ENCODE measurements around the gene MRTFA. TPM values are rescaled to one million over a fixed set of nuclear protein-coding genes. Genes with fewer than 3 reads are reported as not detected.

MRTFA gene
- total RNA-seq, 1 donor from 2014 or later, result 19.2 TPM

DNA sequence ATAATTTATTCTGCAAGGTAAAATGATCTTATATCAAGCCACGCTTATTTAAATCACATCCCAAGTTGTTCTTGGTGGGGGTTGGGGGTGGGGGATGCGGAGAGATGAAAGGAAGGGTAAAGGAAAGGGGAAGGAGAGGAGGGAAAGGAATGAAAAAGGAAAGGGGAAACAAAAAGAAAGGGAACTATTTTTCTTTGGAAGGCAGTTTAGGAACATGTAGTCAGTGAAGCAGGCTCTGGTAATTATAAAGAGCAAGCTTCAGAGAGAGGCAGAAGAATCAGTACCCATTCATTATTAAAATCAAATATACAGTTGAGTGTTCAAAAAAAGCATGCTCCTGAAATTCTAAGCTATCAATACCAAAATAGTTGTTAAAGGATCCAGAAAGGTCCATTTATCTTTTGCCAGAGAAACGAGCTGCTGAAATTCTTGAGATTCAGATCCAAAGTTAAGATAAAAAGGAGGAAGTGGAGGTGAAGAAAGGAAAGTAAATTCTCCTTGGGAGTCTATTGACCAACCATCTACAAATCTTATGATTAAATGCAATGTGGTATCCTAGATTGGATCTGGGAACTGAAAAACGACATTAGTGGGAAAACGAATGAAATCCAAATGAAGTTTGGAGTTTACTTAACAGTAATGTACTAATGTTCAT is 158.7 kb downstream of the MRTFA start:
- Histone ChIP-seq H3K27me3 (ENCODE audit: low read depth) (no peaks in the 10 kb centered on the region), H3K4me1 (peaks cover 50% of the 10 kb centered on the region), H3K27ac (replicated peaks) (no peak overlapping the region), H3K36me3 (peaks cover 6% of the 10 kb centered on the region), H3K4me3 (no peak overlapping the region), H3K9me3 (replicated peaks) (no peaks in the 10 kb centered on the region)
- TF ChIP-seq, protein P1, sequence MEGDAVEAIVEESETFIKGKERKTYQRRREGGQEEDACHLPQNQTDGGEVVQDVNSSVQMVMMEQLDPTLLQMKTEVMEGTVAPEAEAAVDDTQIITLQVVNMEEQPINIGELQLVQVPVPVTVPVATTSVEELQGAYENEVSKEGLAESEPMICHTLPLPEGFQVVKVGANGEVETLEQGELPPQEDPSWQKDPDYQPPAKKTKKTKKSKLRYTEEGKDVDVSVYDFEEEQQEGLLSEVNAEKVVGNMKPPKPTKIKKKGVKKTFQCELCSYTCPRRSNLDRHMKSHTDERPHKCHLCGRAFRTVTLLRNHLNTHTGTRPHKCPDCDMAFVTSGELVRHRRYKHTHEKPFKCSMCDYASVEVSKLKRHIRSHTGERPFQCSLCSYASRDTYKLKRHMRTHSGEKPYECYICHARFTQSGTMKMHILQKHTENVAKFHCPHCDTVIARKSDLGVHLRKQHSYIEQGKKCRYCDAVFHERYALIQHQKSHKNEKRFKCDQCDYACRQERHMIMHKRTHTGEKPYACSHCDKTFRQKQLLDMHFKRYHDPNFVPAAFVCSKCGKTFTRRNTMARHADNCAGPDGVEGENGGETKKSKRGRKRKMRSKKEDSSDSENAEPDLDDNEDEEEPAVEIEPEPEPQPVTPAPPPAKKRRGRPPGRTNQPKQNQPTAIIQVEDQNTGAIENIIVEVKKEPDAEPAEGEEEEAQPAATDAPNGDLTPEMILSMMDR (IDR thresholded peaks at IDR 0.05; ENCODE audit: borderline replicate concordance), result no peak
- DNase-seq, result no peak
- intact Hi-C loops (cut with micrococcal nuclease), result no loop called here

- Histone ChIP-seq H3K9me3 (replicated peaks) (no peaks in the 10 kb centered on the region), H3K4me1 (peaks cover 36% of the 10 kb centered on the region), H3K4me3 (no peak overlapping the region), H3K36me3 (peaks cover 6% of the 10 kb centered on the region), H3K27ac (replicated peaks) (no peak overlapping the region), H3K27me3 (ENCODE audit: low read depth) (no peaks in the 10 kb centered on the region)
- TF ChIP-seq, protein P1 (IDR thresholded peaks at IDR 0.05; ENCODE audit: borderline replicate concordance), result no peak
- intact Hi-C loops (cut with micrococcal nuclease), result no loop called here
- no peak for DNase-seq
Measured at GRCh38 chr22:40476341-40476740, 160.2 kb downstream of the MRTFA start.

DNA sequence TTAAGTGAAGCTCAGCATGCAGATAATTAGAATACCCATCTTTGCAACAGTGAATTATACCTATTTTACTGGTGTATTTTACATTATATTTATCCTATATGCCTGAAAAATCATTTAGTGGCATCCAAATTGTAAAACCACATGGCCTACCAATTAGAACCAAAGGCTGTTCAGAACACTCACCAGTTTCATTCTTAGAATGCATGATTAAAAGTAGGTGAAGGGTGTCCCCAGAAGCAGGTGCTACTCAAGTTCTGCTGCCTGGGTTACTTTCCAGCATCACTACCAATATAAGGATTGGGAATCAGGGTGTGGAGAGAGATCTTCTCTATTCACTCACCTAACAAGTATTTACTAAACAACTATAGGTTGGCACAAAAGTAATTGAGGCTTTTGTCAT is 162.8 kb downstream of the MRTFA start:
- H3K4me1 ChIP-seq, result peaks cover 30% of the 10 kb centered on the region
- TF ChIP-seq, protein P1 (IDR thresholded peaks at IDR 0.05; ENCODE audit: borderline replicate concordance), result no peak
- no peak for DNase-seq

GRCh38 chr22:40472579-40472978 is 163.9 kb downstream of the MRTFA start:
- Histone ChIP-seq H3K9me3 (replicated peaks) (no peaks in the 10 kb centered on the region), H3K27ac (replicated peaks) (no peak overlapping the region), H3K4me1 (peaks cover 26% of the 10 kb centered on the region), H3K36me3 (peaks cover 6% of the 10 kb centered on the region), H3K4me3 (no peak overlapping the region), H3K27me3 (ENCODE audit: low read depth) (no peaks in the 10 kb centered on the region)
- TF ChIP-seq, protein P1 (IDR thresholded peaks at IDR 0.05; ENCODE audit: borderline replicate concordance), result no peak
- DNase-seq, result no peak
- intact Hi-C loops (cut with micrococcal nuclease), result no loop called here

More for the DNA sequence above, 162.8 kb downstream of the MRTFA start:
- intact Hi-C loops (cut with micrococcal nuclease), result no loop called here
- H3K27me3 ChIP-seq (ENCODE audit: low read depth), result no peaks in the 10 kb centered on the region
- H3K9me3 ChIP-seq (replicated peaks), result no peaks in the 10 kb centered on the region
- H3K36me3 ChIP-seq, result peaks cover 6% of the 10 kb centered on the region
- no peak overlapping the region for H3K4me3 ChIP-seq
- no peak overlapping the region for H3K27ac ChIP-seq (replicated peaks)

GRCh38 chr22:40472051-40472450 is 164.5 kb downstream of the MRTFA start:
- Histone ChIP-seq H3K4me3 (no peak overlapping the region), H3K9me3 (replicated peaks) (no peaks in the 10 kb centered on the region), H3K27me3 (ENCODE audit: low read depth) (no peaks in the 10 kb centered on the region), H3K27ac (replicated peaks) (no peak overlapping the region), H3K4me1 (peaks cover 20% of the 10 kb centered on the region), H3K36me3 (peaks cover 6% of the 10 kb centered on the region)
- intact Hi-C loops (cut with micrococcal nuclease), result no loop called here
- TF ChIP-seq, protein P1 (IDR thresholded peaks at IDR 0.05; ENCODE audit: borderline replicate concordance), result no peak
- no peak for DNase-seq

All from left ventricle myocardium inferior (tissue), 1 donor.